ENCODE results near the gene HECW1.

DNA sequence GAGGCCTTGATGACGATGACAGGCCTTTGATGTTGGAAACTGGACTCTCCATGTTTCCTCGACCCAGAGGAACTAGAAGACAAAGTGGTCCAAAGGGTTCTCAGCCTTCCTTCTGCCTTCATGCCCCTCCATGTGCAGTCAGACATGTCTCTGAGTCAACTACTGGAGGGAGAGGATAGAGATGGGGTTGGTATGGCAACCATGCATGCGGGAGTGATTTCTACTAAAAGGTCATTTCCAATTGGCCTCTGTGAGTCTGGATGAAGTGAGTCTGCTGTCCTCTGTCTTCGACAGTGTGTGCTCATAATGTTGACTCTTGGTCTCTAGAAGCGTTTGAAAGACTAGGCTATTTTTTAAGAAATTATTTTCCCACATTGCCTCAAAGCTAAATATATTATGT, 499.7 kb downstream of the HECW1 start:
- TF ChIP-seq POLR2A (IDR thresholded peaks at IDR 0.05) = no peak
- TF ChIP-seq, protein P1, sequence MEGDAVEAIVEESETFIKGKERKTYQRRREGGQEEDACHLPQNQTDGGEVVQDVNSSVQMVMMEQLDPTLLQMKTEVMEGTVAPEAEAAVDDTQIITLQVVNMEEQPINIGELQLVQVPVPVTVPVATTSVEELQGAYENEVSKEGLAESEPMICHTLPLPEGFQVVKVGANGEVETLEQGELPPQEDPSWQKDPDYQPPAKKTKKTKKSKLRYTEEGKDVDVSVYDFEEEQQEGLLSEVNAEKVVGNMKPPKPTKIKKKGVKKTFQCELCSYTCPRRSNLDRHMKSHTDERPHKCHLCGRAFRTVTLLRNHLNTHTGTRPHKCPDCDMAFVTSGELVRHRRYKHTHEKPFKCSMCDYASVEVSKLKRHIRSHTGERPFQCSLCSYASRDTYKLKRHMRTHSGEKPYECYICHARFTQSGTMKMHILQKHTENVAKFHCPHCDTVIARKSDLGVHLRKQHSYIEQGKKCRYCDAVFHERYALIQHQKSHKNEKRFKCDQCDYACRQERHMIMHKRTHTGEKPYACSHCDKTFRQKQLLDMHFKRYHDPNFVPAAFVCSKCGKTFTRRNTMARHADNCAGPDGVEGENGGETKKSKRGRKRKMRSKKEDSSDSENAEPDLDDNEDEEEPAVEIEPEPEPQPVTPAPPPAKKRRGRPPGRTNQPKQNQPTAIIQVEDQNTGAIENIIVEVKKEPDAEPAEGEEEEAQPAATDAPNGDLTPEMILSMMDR (IDR thresholded peaks at IDR 0.05) = no peak
- TF ChIP-seq POLR2AphosphoS5 (IDR thresholded peaks at IDR 0.05) = no peak

All from breast epithelium (tissue), 3 donors.